IMR-90 (cell line): ENCODE measurements around the gene FOXK1.

Experiments used
- BHLHE40 ChIP-seq: fragments of 150-350 bp; IDR thresholded peaks from 2 replicates; pipeline ENCODE4 v1.6.1; 2016; ENCODE audit warnings: mild to moderate bottlenecking, low read depth, low read length
- CEBPB ChIP-seq: IDR thresholded peaks from 2 replicates; pipeline ENCODE4 v1.6.1; 2012; ENCODE audit warnings: low read depth, low read length, improper control_type of control experiment
- CTCF ChIP-seq: conservative IDR thresholded peaks from 2 replicates; pipeline ENCODE4 v1.5.1; 2012; ENCODE audit warnings: mild to moderate bottlenecking, low read depth, low read length, improper control_type of control experiment
- ELK1 ChIP-seq: fragments of 150-350 bp; IDR thresholded peaks from 2 replicates; pipeline ENCODE4 v1.6.1; 2016; ENCODE audit warnings: low read depth, mild to moderate bottlenecking, low read length, moderate library complexity, borderline replicate concordance
- FOS ChIP-seq: fragments of 150-350 bp; IDR thresholded peaks from 2 replicates; pipeline ENCODE4 v1.6.1; 2016; ENCODE audit warnings: low read depth, low read length
- MAZ ChIP-seq: IDR thresholded peaks from 2 replicates; pipeline ENCODE4 v1.6.1; 2012; ENCODE audit warnings: low read depth, mild to moderate bottlenecking, low read length, improper control_type of control experiment, moderate library complexity, borderline replicate concordance
- MXI1 ChIP-seq: IDR thresholded peaks from 2 replicates; pipeline ENCODE4 v1.6.1; 2012; ENCODE audit warnings: low read depth, mild to moderate bottlenecking, low read length, moderate library complexity, borderline replicate concordance
- NFE2L2 ChIP-seq: fragments of 150-350 bp; IDR thresholded peaks from 2 replicates; pipeline ENCODE4 v1.6.1; 2016; ENCODE audit warnings: low read depth, mild to moderate bottlenecking, low read length
- POLR2A ChIP-seq: IDR thresholded peaks from 2 replicates; pipeline ENCODE4 v1.6.1; 2012; ENCODE audit warnings: mild to moderate bottlenecking, low read depth, low read length
- RAD21 ChIP-seq: IDR thresholded peaks from 2 replicates; pipeline ENCODE4 v1.6.1; 2012; ENCODE audit warnings: low read length, improper control_type of control experiment
- RCOR1 ChIP-seq: IDR thresholded peaks from 2 replicates; pipeline ENCODE4 v1.6.1; 2012; ENCODE audit warnings: mild to moderate bottlenecking, low read length, improper control_type of control experiment; ENCODE audit not compliant: insufficient replicate concordance
- RFX5 ChIP-seq: IDR thresholded peaks from 2 replicates; pipeline ENCODE4 v1.8.0; 2012; ENCODE audit warnings: low read depth, mild to moderate bottlenecking, low read length, moderate library complexity
- SMC3 ChIP-seq: fragments of 150-350 bp; IDR thresholded peaks from 2 replicates; pipeline ENCODE4 v1.6.1; 2016; ENCODE audit warnings: low read depth, mild to moderate bottlenecking, antibody characterized with exemption, low read length, moderate library complexity
- USF2 ChIP-seq: fragments of 150-350 bp; IDR thresholded peaks from 2 replicates; pipeline ENCODE4 v1.6.1; 2017; ENCODE audit warnings: mild to moderate bottlenecking, antibody characterized with exemption, low read length, low read depth

GRCh38 chr7:4774007-4774406, 91.9 kb downstream of the FOXK1 start:
- TF ChIP-seq MXI1 (no peak), CTCF (no peak), POLR2A (no peak), MAZ (no peak), ELK1 (no peak), RAD21 (no peak), CEBPB (no peak), SMC3 (no peak), USF2 (no peak), RCOR1 (no peak), NFE2L2 (no peak), FOS (no peak), RFX5 (no peak), BHLHE40 (no peak)
